H9 (cell line): Measurements from ENCODE around the gene MAPKAP1. TPM values are rescaled to one million over a fixed set of nuclear protein-coding genes. Genes with fewer than 3 reads are reported as not detected.

Experiments used
- DNase-seq: peaks from one replicate; pipeline ENCODE4 v3.0.0-alpha.2; 2017
- H2AFZ ChIP-seq: one replicate; pipeline ENCODE4 v1.6.1; 2013; ENCODE audit warnings: mild to moderate bottlenecking, low read length, control low read depth, moderate library complexity
- H2AK5ac ChIP-seq: 2 replicates; pipeline ENCODE4 v1.6.1; 2013; ENCODE audit warnings: low read length, control low read depth, mixed read lengths; ENCODE audit not compliant: insufficient read length
- H2BK120ac ChIP-seq: one replicate; pipeline ENCODE4 v1.6.1; 2013; ENCODE audit warnings: low read depth, mild to moderate bottlenecking, low read length, control low read depth, inconsistent platforms; ENCODE audit not compliant: poor library complexity, severe bottlenecking
- H2BK12ac ChIP-seq: 2 replicates; pipeline ENCODE4 v1.6.1; 2013; ENCODE audit warnings: low read length, control low read depth, mixed read lengths, low read depth; ENCODE audit not compliant: insufficient read length
- H2BK15ac ChIP-seq: 2 replicates; pipeline ENCODE4 v1.6.1; 2013; ENCODE audit warnings: low read depth, low read length, control low read depth
- H2BK20ac ChIP-seq: one replicate; pipeline ENCODE4 v1.6.1; 2013; ENCODE audit warnings: low read depth, mild to moderate bottlenecking, low read length, control low read depth, inconsistent platforms; ENCODE audit not compliant: poor library complexity, severe bottlenecking
- H2BK5ac ChIP-seq: 2 replicates; pipeline ENCODE4 v1.6.1; 2013; ENCODE audit warnings: low read length, control low read depth, mixed read lengths; ENCODE audit not compliant: insufficient read length
- H3K14ac ChIP-seq: 2 replicates; pipeline ENCODE4 v1.6.1; 2013; ENCODE audit warnings: low read length, control low read depth; ENCODE audit not compliant: insufficient read depth
- H3K18ac ChIP-seq: 2 replicates; pipeline ENCODE4 v1.6.1; 2013; ENCODE audit warnings: low read depth, mild to moderate bottlenecking, mixed read lengths, low read length, control low read depth; ENCODE audit not compliant: insufficient read length
- H3K23ac ChIP-seq: 2 replicates; pipeline ENCODE4 v1.6.1; 2013; ENCODE audit warnings: low read length, control low read depth, mixed read lengths, low read depth; ENCODE audit not compliant: insufficient read length
- H3K23me2 ChIP-seq: 2 replicates; pipeline ENCODE4 v1.6.1; 2013; ENCODE audit warnings: low read depth, mild to moderate bottlenecking, mixed read lengths, low read length, control low read depth; ENCODE audit not compliant: insufficient read length, poor library complexity, severe bottlenecking
- H3K27ac ChIP-seq: 2 replicates; pipeline ENCODE4 v1.5.1; 2013; ENCODE audit warnings: low read length, control low read depth, mixed read lengths, low read depth; ENCODE audit not compliant: insufficient read length
- H3K27me3 ChIP-seq: 2 replicates; pipeline ENCODE4 v1.6.1; 2013; ENCODE audit warnings: low read length, control low read depth, inconsistent platforms; ENCODE audit not compliant: insufficient read depth
- H3K4ac ChIP-seq: 2 replicates; pipeline ENCODE4 v1.6.1; 2013; ENCODE audit warnings: low read depth, mild to moderate bottlenecking, control low read depth, inconsistent platforms, low read length, moderate library complexity
- H3K4me1 ChIP-seq: 2 replicates; pipeline ENCODE4 v1.6.1; 2013; ENCODE audit warnings: low read length, control low read depth, inconsistent platforms; ENCODE audit not compliant: insufficient read depth
- H3K4me2 ChIP-seq: 2 replicates; pipeline ENCODE4 v1.6.1; 2013; ENCODE audit warnings: low read length, control low read depth, mixed read lengths; ENCODE audit not compliant: insufficient read length, insufficient read depth
- H3K56ac ChIP-seq: 2 replicates; pipeline ENCODE4 v1.6.1; 2013; ENCODE audit warnings: low read depth, mild to moderate bottlenecking, mixed read lengths, low read length, control low read depth; ENCODE audit not compliant: insufficient read length
- H3K79me1 ChIP-seq: 2 replicates; pipeline ENCODE4 v1.6.1; 2013; ENCODE audit warnings: low read depth, mild to moderate bottlenecking, moderate library complexity, low read length, control low read depth, inconsistent platforms; ENCODE audit not compliant: insufficient read depth, poor library complexity, severe bottlenecking
- H3K79me2 ChIP-seq: 2 replicates; pipeline ENCODE4 v1.6.1; 2013; ENCODE audit warnings: low read length, control low read depth, inconsistent platforms; ENCODE audit not compliant: insufficient read depth
- H3K9ac ChIP-seq: 2 replicates; pipeline ENCODE4 v1.6.1; 2013; ENCODE audit warnings: low read length, control low read depth, mixed read lengths; ENCODE audit not compliant: insufficient read length; ENCODE audit errors: extremely low read depth
- H3K9me3 ChIP-seq: one replicate; pipeline ENCODE4 v1.6.1; 2013; ENCODE audit warnings: low read depth, low read length, inconsistent platforms; ENCODE audit not compliant: control insufficient read depth
- H3T11ph ChIP-seq: one replicate; pipeline ENCODE4 v1.6.1; 2013; ENCODE audit warnings: mild to moderate bottlenecking, low read length, control low read depth, inconsistent platforms
- H4K20me1 ChIP-seq: one replicate; pipeline ENCODE4 v1.6.1; 2013; ENCODE audit not compliant: control insufficient read depth, insufficient read length, insufficient read depth
- H4K5ac ChIP-seq: 2 replicates; pipeline ENCODE4 v1.6.1; 2013; ENCODE audit warnings: low read depth, mild to moderate bottlenecking, mixed read lengths, low read length, control low read depth; ENCODE audit not compliant: insufficient read length
- H4K8ac ChIP-seq: replicated peaks from 2 replicates; pipeline ENCODE4 v1.6.1; 2013; ENCODE audit warnings: low read length, control low read depth, mixed read lengths, low read depth; ENCODE audit not compliant: insufficient read length
- H4K91ac ChIP-seq: 2 replicates; pipeline ENCODE4 v1.6.1; 2013; ENCODE audit warnings: low read depth, mild to moderate bottlenecking, moderate library complexity, mixed read lengths, low read length, control low read depth; ENCODE audit not compliant: insufficient read length
- H3K27ac Mint-ChIP-seq, 3 experiments: 2 replicates in 2 of 3; 3 replicates in 1 of 3; pipeline ENCODE4 v1.8.0; 2020 to 2021; ENCODE audit warnings: mixed read lengths in 3 of 3, mild to moderate bottlenecking in 1 of 3, moderate library complexity in 1 of 3
- H3K27me3 Mint-ChIP-seq: 2 replicates; pipeline ENCODE4 v1.8.0; 2021; ENCODE audit warnings: low read depth, mild to moderate bottlenecking, moderate library complexity, mixed read lengths
- H3K36me3 Mint-ChIP-seq, 3 experiments: 2 replicates in 2 of 3; 3 replicates in 1 of 3; pipeline ENCODE4 v1.8.0; 2020 to 2021; ENCODE audit warnings: low read depth in 3 of 3, mixed read lengths in 3 of 3; ENCODE audit not compliant: insufficient read depth in 1 of 3
- H3K4me1 Mint-ChIP-seq, 2 experiments: 2 replicates each; pipeline ENCODE4 v1.8.0; 2020; ENCODE audit warnings: mixed read lengths in 2 of 2
- H3K4me3 Mint-ChIP-seq, 2 experiments: 2 replicates in 1 of 2; 3 replicates in 1 of 2; pipeline ENCODE4 v1.8.0; 2020 to 2021; ENCODE audit warnings: mild to moderate bottlenecking in 2 of 2, mixed read lengths in 2 of 2, moderate library complexity in 1 of 2
- H3K9me3 Mint-ChIP-seq, 2 experiments: 2 replicates in 1 of 2; 3 replicates in 1 of 2; pipeline ENCODE4 v1.8.0; 2020; ENCODE audit warnings: mild to moderate bottlenecking in 2 of 2, mixed read lengths in 2 of 2, moderate library complexity in 1 of 2
- total RNA-seq: library from RNA; stranded (reverse); gene quantifications from 2 replicates; pipeline ENCODE4 v1.2.1, GENCODE V29; 2021
- TF ChIP-seq, protein P1 (sequence below): fragments of 200-600 bp; sonication (generic); conservative IDR thresholded peaks from 3 replicates; pipeline ENCODE4 v1.8.0; 2021; ENCODE audit warnings: antibody characterized with exemption, mild to moderate bottlenecking

MAPKAP1 gene
- total RNA-seq, 1 experiment from 2014 or later: 97.0 TPM

DNA sequence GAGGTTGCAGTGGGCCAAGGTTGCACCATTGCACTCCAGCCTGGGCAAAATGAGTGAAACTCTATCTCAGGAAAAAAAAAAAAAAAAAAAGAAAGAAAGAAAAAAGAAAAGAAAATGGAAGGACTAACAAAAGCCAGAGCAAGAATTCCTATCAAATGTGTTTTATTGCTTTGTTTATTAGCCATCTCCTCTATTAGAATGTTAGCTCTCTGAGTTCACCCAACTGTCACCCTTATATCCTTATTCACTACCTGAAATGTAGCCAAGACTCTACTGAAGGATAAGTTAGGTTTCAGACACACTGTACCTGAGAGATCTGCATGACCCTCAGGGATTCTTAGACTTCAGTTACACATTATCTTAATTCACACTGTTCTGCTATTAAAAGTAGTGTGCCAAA, 177.9 kb downstream of the MAPKAP1 start:
- peak overlapping the region in 2 of 3 experiments; percentile 30 to 46; a peak in 3 of 7 replicates for H3K27ac Mint-ChIP-seq

More for the DNA sequence above, 177.9 kb downstream of the MAPKAP1 start:
- Mint-ChIP-seq H3K9me3 (no peaks in the 10 kb centered on the region), H3K4me1 (peaks cover 37 to 44% of the 10 kb centered on the region in 2 experiments), H3K36me3 (no peaks in the 10 kb centered on the region), H3K27me3 (no peaks in the 10 kb centered on the region), H3K4me3 (no peak overlapping the region; a peak in 1 of 5 replicates)
- Histone ChIP-seq H3K4me1 (peaks cover 3% of the 10 kb centered on the region; the same call in 1 of the 2 replicates), H3K27me3 (no peaks in the 10 kb centered on the region), H2BK20ac (no peak overlapping the region), H3T11ph (no peak overlapping the region), H2BK15ac (no peak overlapping the region), H2BK12ac (no peak overlapping the region), H3K27ac (no peak overlapping the region), H3K79me1 (no peaks in the 10 kb centered on the region), H3K23me2 (no peaks in the 10 kb centered on the region), H4K5ac (no peak overlapping the region), H3K4me2 (no peak overlapping the region), H3K9ac (no peak overlapping the region), H2BK120ac (no peak overlapping the region), H2BK5ac (no peak overlapping the region), H2AK5ac (no peak overlapping the region), H3K18ac (no peak overlapping the region), H4K8ac (no peak overlapping the region), H3K4ac (no peak overlapping the region), H4K91ac (no peak overlapping the region), H3K79me2 (no peaks in the 10 kb centered on the region), H3K56ac (no peak overlapping the region), H2AFZ (no peak overlapping the region), H4K20me1 (no peaks in the 10 kb centered on the region), H3K23ac (no peak overlapping the region), H3K9me3 (no peaks in the 10 kb centered on the region), H3K14ac (no peak overlapping the region)
- TF ChIP-seq, protein P1, sequence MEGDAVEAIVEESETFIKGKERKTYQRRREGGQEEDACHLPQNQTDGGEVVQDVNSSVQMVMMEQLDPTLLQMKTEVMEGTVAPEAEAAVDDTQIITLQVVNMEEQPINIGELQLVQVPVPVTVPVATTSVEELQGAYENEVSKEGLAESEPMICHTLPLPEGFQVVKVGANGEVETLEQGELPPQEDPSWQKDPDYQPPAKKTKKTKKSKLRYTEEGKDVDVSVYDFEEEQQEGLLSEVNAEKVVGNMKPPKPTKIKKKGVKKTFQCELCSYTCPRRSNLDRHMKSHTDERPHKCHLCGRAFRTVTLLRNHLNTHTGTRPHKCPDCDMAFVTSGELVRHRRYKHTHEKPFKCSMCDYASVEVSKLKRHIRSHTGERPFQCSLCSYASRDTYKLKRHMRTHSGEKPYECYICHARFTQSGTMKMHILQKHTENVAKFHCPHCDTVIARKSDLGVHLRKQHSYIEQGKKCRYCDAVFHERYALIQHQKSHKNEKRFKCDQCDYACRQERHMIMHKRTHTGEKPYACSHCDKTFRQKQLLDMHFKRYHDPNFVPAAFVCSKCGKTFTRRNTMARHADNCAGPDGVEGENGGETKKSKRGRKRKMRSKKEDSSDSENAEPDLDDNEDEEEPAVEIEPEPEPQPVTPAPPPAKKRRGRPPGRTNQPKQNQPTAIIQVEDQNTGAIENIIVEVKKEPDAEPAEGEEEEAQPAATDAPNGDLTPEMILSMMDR: no peak
- DNase-seq: no peak
